NT2/D1 (cell line): Measurements from ENCODE around the gene TRRAP.

Source experiments
- YY1 ChIP-seq: IDR thresholded peaks from 2 replicates; pipeline ENCODE4 v1.6.1; 2011; ENCODE audit not compliant: insufficient read length, insufficient read depth
- ZNF274 ChIP-seq: IDR thresholded peaks from 2 replicates; pipeline ENCODE4 v1.6.1; 2011; ENCODE audit warnings: mild to moderate bottlenecking, low read depth, low read length

DNA sequence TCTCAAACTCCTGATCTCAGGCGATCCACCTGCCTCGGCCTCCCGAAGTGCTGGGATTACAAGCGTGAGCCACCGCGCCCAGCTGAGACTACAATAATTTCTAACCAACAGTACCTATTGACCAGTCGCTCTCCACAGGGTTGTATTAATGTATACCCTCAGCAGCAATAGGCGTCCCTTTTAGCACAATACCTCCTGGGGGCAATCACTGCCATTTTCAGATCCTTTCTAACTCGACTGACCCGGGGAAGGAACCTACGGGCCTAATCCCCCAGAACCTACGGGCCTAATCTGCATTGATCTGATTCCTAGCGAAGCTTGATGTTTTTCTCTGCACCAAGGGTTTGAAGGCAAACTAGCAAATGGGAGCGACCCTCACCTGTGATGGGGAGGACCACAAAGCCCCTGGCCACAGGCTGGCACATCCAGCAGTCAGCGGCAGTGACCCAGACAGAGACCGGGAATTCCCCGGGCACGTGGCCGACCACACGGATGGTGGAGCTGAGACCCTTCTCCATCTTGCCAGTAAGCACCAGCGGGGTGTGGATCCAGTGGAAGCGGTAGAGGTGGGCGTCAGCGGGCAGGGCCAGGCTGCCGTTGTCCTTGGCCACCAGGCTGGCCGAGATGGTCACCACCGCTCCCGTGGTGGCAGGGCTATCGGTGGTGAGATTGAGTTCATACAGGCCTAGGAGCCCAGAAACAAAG lies 15.5 kb upstream of the TRRAP start:
- TF ChIP-seq ZNF274 (no peak), YY1 (no peak)
